Neural progenitor cell (in vitro differentiated cells): ENCODE results near the gene DTNB.

Source experiments
- CTCF ChIP-seq: fragments of 200-600 bp; sonication (generic); IDR thresholded peaks from 2 replicates; pipeline ENCODE4 v1.5.1; 2017; ENCODE audit warnings: antibody characterized with exemption, mild to moderate bottlenecking
- EZH2 ChIP-seq: fragments of 200-600 bp; sonication (generic); IDR thresholded peaks from 2 replicates; pipeline ENCODE4 v1.6.1; 2017; ENCODE audit warnings: antibody characterized with exemption, mild to moderate bottlenecking, moderate library complexity

- no peak for TF ChIP-seq CTCF
- no peak for TF ChIP-seq EZH2
These were observed 145.2 kb downstream of the DTNB start for GRCh38 chr2:25528173-25528572.
